HCT116 (cell line): ENCODE results near the gene CTSW. TPM values are rescaled to one million over a fixed set of nuclear protein-coding genes. Genes with fewer than 3 reads are reported as not detected.

ENCODE experiments used
- ATAC-seq: fragments of 200-7000 bp; cut with Tn5 transposase; 2 replicates; pipeline ENCODE4 v1.9.1; 2020; ENCODE audit warnings: mild to moderate bottlenecking, moderate library complexity
- BruUV-seq: library from RNA; stranded (reverse); fragments of 400-500 nt; replicated peaks from 2 replicates; lab custom pipeline; 2021; lab: Mats Ljungman, UMichigan
- CTCF ChIA-PET: fragments of 300-600 bp; sonication (Branson Sonifier 250); formaldehyde crosslinking; loops from one replicate; lab custom pipeline; 2021; ENCODE audit warnings: antibody characterized with exemption; lab: Charles Lee
- POLR2A ChIA-PET: fragments of 300-600, 350-600 bp; sonication (Branson Sonifier 250); formaldehyde crosslinking; loops from one replicate; lab custom pipeline; 2021; ENCODE audit warnings: antibody characterized with exemption; lab: Charles Lee
- RAD21 ChIA-PET, 2 experiments: fragments of 300-600 bp; sonication (Branson Sonifier 250); formaldehyde crosslinking; loops; one replicate each; lab custom pipeline; 2023; ENCODE audit warnings: low total read pairs in 2 of 2; ENCODE audit not compliant: uncharacterized antibody in 2 of 2, unreplicated experiment in 2 of 2, low non-redundant PET in 1 of 2; lab: Charles Lee
- DNase-seq: peaks from one replicate; pipeline ENCODE4 v3.0.0-alpha.2; 2010; ENCODE audit warnings: low read depth, low spot score
- H2AFZ ChIP-seq: fragments of 200-600 bp; shearing (Covaris generic), sonication (generic); 2 replicates; pipeline ENCODE4 v1.6.1; 2017; ENCODE audit warnings: low read depth, mixed run types, mixed read lengths, antibody characterized with exemption, low read length; ENCODE audit not compliant: poor library complexity, severe bottlenecking
- H3K27ac ChIP-seq: 2 replicates; pipeline ENCODE4 v1.5.1; 2012; ENCODE audit warnings: low read depth, low read length
- H3K27me3 ChIP-seq: fragments of 200-600 bp; sonication (generic); 2 replicates; pipeline ENCODE4 v1.6.1; 2016; ENCODE audit warnings: mixed run types, low read length, mixed read lengths; ENCODE audit not compliant: insufficient read depth
- H3K36me3 ChIP-seq, 2 experiments: fragments of 200-500 bp in 1 of 2; fragments of 200-600 bp in 1 of 2; sonication (Bioruptor generic) in 1 of 2; sonication (generic) in 1 of 2; 2 replicates each; pipeline versions ENCODE4 v1.5.1 to v1.6.1; 2014 to 2016; ENCODE audit warnings: low read length in 2 of 2, inconsistent platforms in 1 of 2, mixed read lengths in 1 of 2, mixed run types in 1 of 2; ENCODE audit not compliant: insufficient read depth in 2 of 2, control insufficient read depth in 1 of 2
- H3K4me1 ChIP-seq, 2 experiments: fragments of 200-600 bp in 1 of 2; sonication (generic) in 1 of 2; 2 replicates each; pipeline versions ENCODE4 v1.5.1 to v1.6.1; 2012 to 2017; ENCODE audit warnings: low read length in 2 of 2, inconsistent platforms in 1 of 2, mild to moderate bottlenecking in 1 of 2, mixed read lengths in 1 of 2, mixed run types in 1 of 2, moderate library complexity in 1 of 2; ENCODE audit not compliant: insufficient read depth in 2 of 2, control insufficient read depth in 1 of 2
- H3K4me2 ChIP-seq: fragments of 200-600 bp; sonication (generic); 2 replicates; pipeline ENCODE4 v1.6.1; 2017; ENCODE audit warnings: mixed run types, low read length, mixed read lengths
- H3K4me3 ChIP-seq, 2 experiments: fragments of 200-600 bp in 1 of 2; sonication (generic) in 1 of 2; replicated peaks in 1 of 2; 2 replicates each; pipeline ENCODE4 v1.5.1; 2011 to 2016; ENCODE audit warnings: low read length in 2 of 2, control low read depth in 1 of 2, low read depth in 1 of 2, mild to moderate bottlenecking in 1 of 2, mixed read lengths in 1 of 2, mixed run types in 1 of 2
- H3K79me2 ChIP-seq: fragments of 200-600 bp; sonication (generic); 2 replicates; pipeline ENCODE4 v1.6.1; 2017; ENCODE audit warnings: mild to moderate bottlenecking, mixed run types, low read length, moderate library complexity, mixed read lengths; ENCODE audit not compliant: insufficient read depth
- H3K9ac ChIP-seq: fragments of 200-600 bp; sonication (generic); 2 replicates; pipeline ENCODE4 v1.6.1; 2016; ENCODE audit warnings: low read length, mixed read lengths
- H3K9me2 ChIP-seq: fragments of 200-600 bp; sonication (generic), shearing (Covaris generic); 2 replicates; pipeline ENCODE4 v1.6.1; 2017; ENCODE audit warnings: mixed run types, mild to moderate bottlenecking, moderate library complexity; ENCODE audit not compliant: insufficient read depth
- H3K9me3 ChIP-seq, 2 experiments: fragments of 200-500 bp in 1 of 2; fragments of 200-600 bp in 1 of 2; sonication (Bioruptor generic) in 1 of 2; sonication (generic) in 1 of 2; 2 replicates each; pipeline ENCODE4 v1.6.1; 2014 to 2017; ENCODE audit warnings: low read length in 2 of 2, mixed read lengths in 2 of 2, inconsistent platforms in 1 of 2, low read depth in 1 of 2, mild to moderate bottlenecking in 1 of 2, mixed run types in 1 of 2, moderate library complexity in 1 of 2; ENCODE audit not compliant: control insufficient read depth in 1 of 2, insufficient read depth in 1 of 2
- H4K20me1 ChIP-seq: fragments of 200-600 bp; sonication (generic), shearing (Covaris generic); 2 replicates; pipeline ENCODE4 v1.6.1; 2017; ENCODE audit warnings: mixed run types, mild to moderate bottlenecking, moderate library complexity; ENCODE audit not compliant: insufficient read depth
- CBX3 ChIP-seq: IDR thresholded peaks from 2 replicates; pipeline ENCODE4 v1.6.1; 2012; ENCODE audit warnings: low read depth
- EZH2phosphoT487 ChIP-seq: fragments of 200-600 bp; IDR thresholded peaks from 2 replicates; pipeline ENCODE4 v1.6.1; 2018; ENCODE audit warnings: antibody characterized with exemption, borderline replicate concordance
- FOSL1 ChIP-seq: IDR thresholded peaks from 2 replicates; pipeline ENCODE4 v1.6.1; 2012; ENCODE audit warnings: low read depth
- JUND ChIP-seq: IDR thresholded peaks from 2 replicates; pipeline ENCODE4 v1.6.1; 2012
- POLR2A ChIP-seq: IDR thresholded peaks from 2 replicates; pipeline ENCODE4 v1.7.0; 2011; ENCODE audit warnings: borderline replicate concordance; ENCODE audit not compliant: insufficient read depth, insufficient read length; ENCODE audit errors: extremely low read depth
- POLR2AphosphoS5 ChIP-seq: IDR thresholded peaks from 2 replicates; pipeline ENCODE4 v1.6.1; 2011; ENCODE audit warnings: mild to moderate bottlenecking, low read depth, low read length, moderate library complexity
- SP1 ChIP-seq: IDR thresholded peaks from 2 replicates; pipeline ENCODE4 v1.6.1; 2012; ENCODE audit warnings: low read depth
- YY1 ChIP-seq: IDR thresholded peaks from 2 replicates; pipeline ENCODE4 v1.6.1; 2011; ENCODE audit warnings: low read length, low read depth, moderate library complexity, mild to moderate bottlenecking; ENCODE audit not compliant: insufficient replicate concordance; ENCODE audit errors: extremely low read depth
- intact Hi-C: fragments of 100-400 bp; cut with micrococcal nuclease; formaldehyde crosslinking; loops from 2 replicates; pipeline ENCODE4 v1.10.0; 2022
- total RNA-seq: library from RNA; stranded (reverse); gene quantifications from one replicate; pipeline ENCODE4 v1.2.1, GENCODE V29; 2021; ENCODE audit not compliant: unreplicated experiment
- TF ChIP-seq, protein P1 (sequence below): IDR thresholded peaks from 2 replicates; pipeline ENCODE4 v1.6.1; 2012; ENCODE audit warnings: low read depth
- TF ChIP-seq, protein P2 (sequence below): IDR thresholded peaks from 2 replicates; pipeline ENCODE4 v1.6.1; 2012

The CTSW gene
- total RNA-seq, 1 experiment from 2014 or later = not detected

DNA sequence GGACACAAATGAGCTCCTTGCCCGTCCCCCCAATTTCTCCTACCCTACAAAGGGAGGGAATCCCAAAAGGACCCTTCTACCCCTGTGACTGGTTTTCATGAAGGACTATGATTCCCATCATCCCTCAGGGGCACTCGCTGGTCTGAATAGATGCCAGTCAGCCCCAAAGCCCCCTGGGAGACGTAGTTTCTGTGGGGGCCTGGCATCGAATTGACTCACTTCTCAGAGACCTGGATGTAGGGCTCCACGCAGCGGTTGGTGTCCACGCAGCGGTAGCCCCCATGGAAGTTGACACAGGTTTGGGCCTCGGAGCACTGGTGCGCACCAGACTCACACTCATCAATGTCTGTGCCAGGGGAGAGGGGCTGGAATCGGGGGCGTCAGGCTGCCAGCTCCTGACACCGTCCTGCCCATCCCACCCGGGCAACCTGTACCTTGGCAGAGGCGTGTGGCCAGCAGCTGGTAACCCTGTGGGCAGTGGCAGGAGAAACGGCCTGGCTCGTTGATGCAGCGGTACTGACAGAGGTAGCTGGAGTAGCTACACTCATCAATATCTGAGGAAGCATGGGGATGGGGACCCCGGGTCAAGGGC is 11.5 kb upstream of the CTSW start:
- ATAC-seq = 0 out of 2 replicates have a peak, but pooled peaks have one; percentile 20
- H3K4me2 ChIP-seq = no peak overlapping the region

DNA sequence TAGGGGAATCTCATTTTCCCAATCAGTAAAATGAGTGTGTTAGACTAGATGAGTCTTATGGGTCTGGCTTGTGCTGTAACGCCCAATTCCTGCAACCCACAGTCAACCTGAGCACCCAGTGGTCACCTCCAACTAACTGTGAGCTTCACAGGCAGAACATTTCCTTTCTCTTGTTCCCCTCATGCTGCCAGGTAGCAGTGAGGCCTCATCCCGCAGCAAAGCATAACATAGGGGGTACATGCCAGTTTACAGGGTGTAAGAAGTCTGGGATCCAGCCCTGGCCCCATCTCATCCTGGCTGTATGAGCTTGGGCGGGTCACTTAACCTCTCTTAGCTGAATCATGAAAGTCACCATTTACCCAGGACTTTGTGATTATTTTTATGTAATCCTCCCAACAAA is 10.7 kb upstream of the CTSW start:
- no peak overlapping the region for H2AFZ ChIP-seq
- TF ChIP-seq CBX3 = no peak
- TF ChIP-seq JUND = no peak
- no peak for TF ChIP-seq EZH2phosphoT487
- no peak for TF ChIP-seq SP1
- no peak for TF ChIP-seq FOSL1
- TF ChIP-seq, protein P1, sequence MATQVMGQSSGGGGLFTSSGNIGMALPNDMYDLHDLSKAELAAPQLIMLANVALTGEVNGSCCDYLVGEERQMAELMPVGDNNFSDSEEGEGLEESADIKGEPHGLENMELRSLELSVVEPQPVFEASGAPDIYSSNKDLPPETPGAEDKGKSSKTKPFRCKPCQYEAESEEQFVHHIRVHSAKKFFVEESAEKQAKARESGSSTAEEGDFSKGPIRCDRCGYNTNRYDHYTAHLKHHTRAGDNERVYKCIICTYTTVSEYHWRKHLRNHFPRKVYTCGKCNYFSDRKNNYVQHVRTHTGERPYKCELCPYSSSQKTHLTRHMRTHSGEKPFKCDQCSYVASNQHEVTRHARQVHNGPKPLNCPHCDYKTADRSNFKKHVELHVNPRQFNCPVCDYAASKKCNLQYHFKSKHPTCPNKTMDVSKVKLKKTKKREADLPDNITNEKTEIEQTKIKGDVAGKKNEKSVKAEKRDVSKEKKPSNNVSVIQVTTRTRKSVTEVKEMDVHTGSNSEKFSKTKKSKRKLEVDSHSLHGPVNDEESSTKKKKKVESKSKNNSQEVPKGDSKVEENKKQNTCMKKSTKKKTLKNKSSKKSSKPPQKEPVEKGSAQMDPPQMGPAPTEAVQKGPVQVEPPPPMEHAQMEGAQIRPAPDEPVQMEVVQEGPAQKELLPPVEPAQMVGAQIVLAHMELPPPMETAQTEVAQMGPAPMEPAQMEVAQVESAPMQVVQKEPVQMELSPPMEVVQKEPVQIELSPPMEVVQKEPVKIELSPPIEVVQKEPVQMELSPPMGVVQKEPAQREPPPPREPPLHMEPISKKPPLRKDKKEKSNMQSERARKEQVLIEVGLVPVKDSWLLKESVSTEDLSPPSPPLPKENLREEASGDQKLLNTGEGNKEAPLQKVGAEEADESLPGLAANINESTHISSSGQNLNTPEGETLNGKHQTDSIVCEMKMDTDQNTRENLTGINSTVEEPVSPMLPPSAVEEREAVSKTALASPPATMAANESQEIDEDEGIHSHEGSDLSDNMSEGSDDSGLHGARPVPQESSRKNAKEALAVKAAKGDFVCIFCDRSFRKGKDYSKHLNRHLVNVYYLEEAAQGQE = no peak
- TF ChIP-seq YY1 = no peak
- TF ChIP-seq POLR2AphosphoS5 = no peak
- BruUV-seq = no TSS peak
- peaks cover 6 to 10% of the 10 kb centered on the region in 2 experiments; a peak in 3 of 4 replicates for H3K4me1 ChIP-seq
- intact Hi-C loops = no loop called here
- ChIA-PET CTCF (interaction anchor here (2.1 kb wide), 1 partner anchor 9 kb away, joined by 12 read pairs; the partner anchor contains the start of gene MUS81), RAD21 (interaction anchor here in 1 of 2 experiments (0.5 kb wide), 1 partner anchor 51 kb away, joined by 3 read pairs; no protein-coding TSS in a partner anchor), POLR2A (interaction anchor here (1.1 to 4.8 kb wide), 3 partner anchors 9 to 21 kb away, joined by 5 to 36 read pairs (median 5); partner anchors contain the start of genes CCDC85B, CFL1 and MUS81)
- H3K4me3 ChIP-seq = no peak overlapping the region
- DNase-seq = no peak
- H3K27ac ChIP-seq = no peak overlapping the region
- H3K9me2 ChIP-seq = no peaks in the 10 kb centered on the region
- no peaks in the 10 kb centered on the region for H3K9me3 ChIP-seq
- no peak overlapping the region for H3K9ac ChIP-seq
- H3K79me2 ChIP-seq = no peaks in the 10 kb centered on the region
- H3K36me3 ChIP-seq = peaks cover 5 to 11% of the 10 kb centered on the region in 2 experiments; a peak in 3 of 4 replicates
- H3K27me3 ChIP-seq = no peaks in the 10 kb centered on the region
- no peaks in the 10 kb centered on the region for H4K20me1 ChIP-seq
- no peak for ATAC-seq
- H3K4me2 ChIP-seq = no peak overlapping the region

More for the DNA sequence above, 11.5 kb upstream of the CTSW start:
- Histone ChIP-seq H3K27ac (no peak overlapping the region), H3K36me3 (peaks cover 7 to 12% of the 10 kb centered on the region in 2 experiments; a peak in 3 of 4 replicates), H3K9me3 (no peaks in the 10 kb centered on the region), H3K27me3 (no peaks in the 10 kb centered on the region), H3K79me2 (0 out of 2 replicates have a peak, but pooled peaks cover under 1% of the 10 kb centered on the region), H3K9ac (no peak overlapping the region), H3K9me2 (no peaks in the 10 kb centered on the region), H4K20me1 (no peaks in the 10 kb centered on the region), H3K4me3 (no peak overlapping the region), H2AFZ (no peak overlapping the region), H3K4me1 (peaks cover 3 to 4% of the 10 kb centered on the region in 2 experiments; a peak in 2 of 4 replicates)
- ChIA-PET POLR2A (interaction anchor here (1.1 to 4.8 kb wide), 3 partner anchors 8 to 22 kb away, joined by 5 to 36 read pairs (median 5); partner anchors contain the start of genes CCDC85B, CFL1 and MUS81), RAD21 (interaction anchor here in 1 of 2 experiments (0.5 kb wide), 1 partner anchor 50 kb away, joined by 3 read pairs; no protein-coding TSS in a partner anchor), CTCF (interaction anchor here (2.1 kb wide), 1 partner anchor 9 kb away, joined by 12 read pairs; the partner anchor contains the start of gene MUS81)
- intact Hi-C loops = no loop called here
- TF ChIP-seq, protein P2, sequence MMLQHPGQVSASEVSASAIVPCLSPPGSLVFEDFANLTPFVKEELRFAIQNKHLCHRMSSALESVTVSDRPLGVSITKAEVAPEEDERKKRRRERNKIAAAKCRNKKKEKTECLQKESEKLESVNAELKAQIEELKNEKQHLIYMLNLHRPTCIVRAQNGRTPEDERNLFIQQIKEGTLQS = no peak
- TF ChIP-seq POLR2AphosphoS5 (0 out of 2 replicates have a peak, but pooled peaks have one; percentile 12), POLR2A (no peak)
- TSS peak; percentile 2 for BruUV-seq
- DNase-seq = no peak
